Measurements from ENCODE around the gene UGT1A3.
"Not testable (repeated sequence)": the region's sequence is repeated elsewhere in the genome, so short reads cannot be mapped to it uniquely, and the experiment has no call there.

UGT1A3 gene

DNA sequence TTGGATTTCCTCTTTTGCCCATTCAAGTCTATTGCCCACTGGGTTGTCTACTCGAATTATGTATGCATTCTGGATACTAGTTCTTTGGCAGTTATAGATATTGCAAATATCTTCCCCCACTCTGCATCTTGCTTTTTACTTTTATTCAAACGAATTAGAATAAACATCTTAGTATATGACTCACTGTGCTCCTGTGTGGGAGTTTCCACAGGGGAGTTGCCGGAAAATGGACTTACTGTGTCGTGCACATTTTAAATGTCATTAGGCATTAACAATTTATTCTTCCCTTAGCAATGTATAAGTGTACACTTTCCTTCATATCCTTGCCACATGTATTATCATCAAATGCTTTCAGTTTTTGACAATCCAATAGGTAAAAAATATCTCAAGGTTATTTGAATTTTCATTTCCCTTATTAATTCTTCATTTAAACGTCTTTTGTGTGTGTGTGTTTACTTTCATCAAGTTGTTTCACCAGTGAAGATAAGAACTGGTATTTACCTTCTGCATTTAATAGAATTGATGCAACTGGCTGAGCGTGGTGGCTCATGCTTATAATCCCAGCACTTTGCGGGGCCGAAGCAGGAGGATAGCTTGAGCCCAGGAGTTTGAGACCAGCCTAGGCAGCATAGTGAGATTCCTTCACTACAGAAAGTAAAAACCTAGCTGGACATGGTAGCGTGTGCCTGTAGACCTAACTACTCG lies 20.8 kb upstream of the UGT1A3 start:
- DNase-seq (ENCODE audit: low read depth in 3 of 3): no peak

DNA sequence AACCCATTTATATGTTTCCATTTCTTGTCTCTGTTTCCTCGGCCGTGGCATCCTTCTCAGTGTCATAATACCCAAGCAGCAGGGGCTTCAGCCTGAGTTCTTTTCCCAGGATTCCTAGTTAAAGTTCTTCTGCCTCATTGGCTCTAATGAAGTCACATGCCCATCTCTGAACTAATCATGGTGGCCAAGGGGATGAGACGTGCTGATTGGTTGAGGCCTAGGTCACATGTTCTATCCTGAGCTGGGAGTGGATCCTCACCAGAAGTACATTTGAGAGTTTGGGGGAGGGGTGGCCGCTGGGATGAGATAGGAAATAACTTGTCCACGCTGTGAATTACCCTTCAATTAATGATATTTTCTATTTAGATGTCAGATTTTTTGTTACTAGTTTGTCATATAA lies 19.9 kb upstream of the UGT1A3 start:
- DNase-seq (ENCODE audit: low read depth in 3 of 3): no peak

DNA sequence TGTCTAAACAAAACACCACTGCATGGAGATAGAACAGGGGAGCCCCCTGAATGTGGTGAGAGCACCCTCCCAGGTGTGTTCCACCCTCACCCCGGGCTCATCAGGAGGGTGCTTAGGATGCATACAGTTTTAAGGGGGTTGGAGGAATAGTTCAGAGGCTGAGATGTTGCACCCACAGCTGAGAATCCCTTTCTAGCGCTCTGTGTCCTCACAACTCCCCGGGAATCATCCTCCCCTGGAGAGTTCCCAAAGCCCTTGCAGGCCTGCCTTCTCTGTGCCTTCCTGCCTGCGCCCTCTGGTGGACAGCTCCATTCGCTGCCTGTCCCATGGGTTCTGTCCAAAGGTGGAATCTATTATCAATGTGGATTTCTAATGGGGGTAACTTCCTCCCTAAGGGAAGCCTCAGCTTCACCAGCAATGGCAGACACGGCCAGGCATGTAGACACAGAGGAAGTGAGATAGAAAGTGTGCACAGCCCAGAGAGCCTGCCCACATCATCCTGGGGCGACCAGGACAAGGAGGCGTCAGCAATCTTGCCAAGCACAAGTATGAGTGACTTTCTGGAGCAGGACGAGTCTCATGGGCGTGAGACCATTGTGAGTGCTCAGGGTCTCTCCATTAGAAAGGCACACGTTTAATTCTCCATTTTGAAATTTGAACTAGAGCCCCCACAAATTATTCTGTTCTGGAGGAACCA lies 17.4 kb upstream of the UGT1A3 start:
- peak; percentile 32 to 41 (median 37) for DNase-seq (ENCODE audit: low read depth in 3 of 3)

DNA sequence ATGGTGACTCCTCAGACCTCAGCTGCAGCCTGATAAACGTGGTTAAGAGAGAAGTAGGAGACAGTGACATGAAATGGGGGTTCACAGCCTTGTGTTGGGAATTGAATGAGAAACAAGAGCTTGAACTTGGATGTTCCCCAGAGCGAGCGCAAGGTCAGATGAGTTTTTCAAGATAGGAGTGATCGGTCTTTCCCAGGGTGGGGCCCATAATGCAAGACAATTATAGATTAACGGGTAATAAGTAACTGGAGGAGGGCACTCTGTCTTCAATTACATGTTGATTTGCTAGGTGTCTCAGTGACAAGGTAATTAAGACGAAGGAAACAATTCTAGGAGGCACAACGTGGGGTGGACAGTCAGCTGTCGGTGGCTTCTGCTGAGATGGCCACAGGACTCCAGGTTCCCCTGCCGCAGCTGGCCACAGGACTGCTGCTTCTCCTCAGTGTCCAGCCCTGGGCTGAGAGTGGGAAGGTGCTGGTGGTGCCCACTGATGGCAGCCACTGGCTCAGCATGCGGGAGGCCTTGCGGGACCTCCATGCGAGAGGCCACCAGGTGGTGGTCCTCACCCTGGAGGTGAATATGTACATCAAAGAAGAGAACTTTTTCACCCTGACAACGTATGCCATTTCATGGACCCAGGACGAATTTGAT lies 16.1 kb upstream of the UGT1A3 start, which contains the start of gene UGT1A5:
TSS of gene UGT1A5 (plus strand) at position 297 of the 651 bp plus-strand sequence. CDS start at position 382, 85 bp downstream.
- no peak for DNase-seq (ENCODE audit: low read depth in 3 of 3)

DNA sequence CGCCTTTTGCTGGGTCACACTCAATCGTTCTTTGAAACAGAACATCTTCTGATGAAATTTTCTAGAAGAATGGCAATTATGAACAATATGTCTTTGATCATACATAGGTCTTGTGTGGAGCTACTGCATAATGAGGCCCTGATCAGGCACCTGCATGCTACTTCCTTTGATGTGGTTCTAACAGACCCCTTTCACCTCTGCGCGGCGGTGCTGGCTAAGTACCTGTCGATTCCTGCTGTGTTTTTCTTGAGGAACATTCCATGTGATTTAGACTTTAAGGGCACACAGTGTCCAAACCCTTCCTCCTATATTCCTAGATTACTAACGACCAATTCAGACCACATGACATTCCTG lies 15.6 kb upstream of the UGT1A3 start:
- no peak for DNase-seq (ENCODE audit: low read depth in 3 of 3)

DNA sequence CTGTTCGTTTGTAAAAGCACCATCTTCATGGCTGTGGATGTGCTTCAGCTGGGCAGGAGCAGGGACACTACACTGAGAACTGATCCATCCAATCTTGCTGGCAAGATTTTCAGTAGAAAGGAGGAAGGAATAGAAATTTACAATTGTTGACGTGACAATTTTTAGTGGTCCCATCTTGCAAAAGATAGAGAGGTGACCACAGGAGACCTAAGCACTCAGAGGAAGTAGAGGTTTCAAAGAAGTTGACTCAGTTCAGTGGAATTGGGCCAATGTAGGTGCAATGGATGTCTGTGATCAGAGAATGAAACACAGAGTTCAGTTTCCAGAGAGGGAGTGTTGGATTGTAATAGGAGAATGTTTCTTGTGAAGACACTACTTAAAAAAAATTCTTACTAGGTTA lies 14.7 kb upstream of the UGT1A3 start:
- DNase-seq (ENCODE audit: low read depth in 3 of 3): no peak

DNA sequence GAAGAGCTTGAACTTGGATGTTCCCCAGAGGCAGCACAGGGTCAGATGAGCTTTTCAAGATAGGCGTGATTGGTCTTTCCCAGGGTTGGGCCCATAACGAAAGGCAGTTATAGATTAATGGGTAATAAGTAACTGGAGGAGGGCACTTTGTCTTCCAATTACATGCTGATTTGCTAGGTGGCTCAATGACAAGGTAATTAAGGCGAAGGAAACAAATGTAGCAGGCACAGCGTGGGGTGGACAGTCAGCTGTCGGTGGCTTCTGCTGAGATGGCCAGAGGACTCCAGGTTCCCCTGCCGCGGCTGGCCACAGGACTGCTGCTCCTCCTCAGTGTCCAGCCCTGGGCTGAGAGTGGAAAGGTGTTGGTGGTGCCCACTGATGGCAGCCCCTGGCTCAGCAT lies 10.3 kb upstream of the UGT1A3 start, which contains the start of gene UGT1A4:
TSS of gene UGT1A4 (plus strand) at position 185 of the 400 bp plus-strand sequence. CDS start at position 270, 85 bp downstream.
- DNase-seq (ENCODE audit: low read depth in 3 of 3): no peak

DNA sequence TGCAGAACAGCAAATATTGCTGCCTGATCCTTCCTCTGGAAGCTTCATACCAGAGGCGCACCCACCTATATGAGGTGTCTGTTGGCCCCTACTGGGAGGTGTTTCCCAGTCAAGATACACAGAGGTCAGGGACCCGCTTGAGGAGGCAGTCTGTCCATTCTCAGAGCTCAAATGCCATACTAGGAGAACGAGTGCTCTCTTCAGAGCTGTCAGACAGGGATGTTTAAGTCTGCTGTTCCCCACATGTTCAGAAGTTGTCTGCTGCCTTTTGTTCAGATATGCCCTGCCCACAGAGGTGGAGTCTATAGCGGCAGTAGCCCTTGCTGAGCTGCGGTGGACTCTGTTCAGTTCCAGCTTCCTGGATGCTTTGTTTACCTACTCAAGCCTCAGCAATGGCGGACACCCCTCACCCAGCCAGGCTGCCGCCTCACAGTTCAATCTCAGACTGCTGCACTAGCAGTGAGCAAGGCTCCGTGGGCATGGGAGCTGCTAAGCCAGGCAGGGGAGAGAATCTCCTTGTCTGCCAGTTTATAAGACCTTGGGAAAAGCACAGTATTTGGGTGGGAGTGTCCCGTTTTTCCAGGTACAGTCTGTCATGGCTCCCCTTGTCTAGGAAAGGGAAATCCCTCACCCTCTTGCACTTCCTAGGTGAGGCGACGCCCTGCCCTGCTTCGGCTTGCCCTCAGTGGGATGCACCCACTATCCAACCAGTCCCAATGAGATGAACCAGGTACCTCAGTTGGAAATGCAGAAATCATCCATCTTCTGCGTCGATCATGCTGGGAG lies 8.2 kb downstream of the UGT1A3 start:
- not testable (repeated sequence) for DNase-seq (ENCODE audit: low read depth in 3 of 3)

DNA sequence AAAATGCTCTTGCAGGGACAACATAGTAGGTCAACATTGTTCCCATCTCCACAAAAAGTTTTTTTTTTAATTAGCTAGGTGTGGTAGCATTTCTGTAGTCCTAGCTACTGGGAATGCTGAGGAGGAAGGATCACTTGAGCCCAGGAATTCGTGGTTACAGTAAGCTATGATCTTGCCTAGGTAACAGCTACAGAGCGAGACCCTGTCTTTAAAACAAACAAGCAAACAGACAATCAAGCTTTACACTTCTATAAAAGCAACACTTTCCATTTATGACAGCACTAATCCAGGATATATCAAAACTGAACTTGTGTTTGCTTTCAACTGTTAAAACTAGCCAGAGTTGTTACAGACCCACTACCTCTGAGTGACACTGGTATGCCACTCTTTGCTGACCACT lies 12.0 kb downstream of the UGT1A3 start:
- DNase-seq (ENCODE audit: low read depth in 3 of 3): no peak

DNA sequence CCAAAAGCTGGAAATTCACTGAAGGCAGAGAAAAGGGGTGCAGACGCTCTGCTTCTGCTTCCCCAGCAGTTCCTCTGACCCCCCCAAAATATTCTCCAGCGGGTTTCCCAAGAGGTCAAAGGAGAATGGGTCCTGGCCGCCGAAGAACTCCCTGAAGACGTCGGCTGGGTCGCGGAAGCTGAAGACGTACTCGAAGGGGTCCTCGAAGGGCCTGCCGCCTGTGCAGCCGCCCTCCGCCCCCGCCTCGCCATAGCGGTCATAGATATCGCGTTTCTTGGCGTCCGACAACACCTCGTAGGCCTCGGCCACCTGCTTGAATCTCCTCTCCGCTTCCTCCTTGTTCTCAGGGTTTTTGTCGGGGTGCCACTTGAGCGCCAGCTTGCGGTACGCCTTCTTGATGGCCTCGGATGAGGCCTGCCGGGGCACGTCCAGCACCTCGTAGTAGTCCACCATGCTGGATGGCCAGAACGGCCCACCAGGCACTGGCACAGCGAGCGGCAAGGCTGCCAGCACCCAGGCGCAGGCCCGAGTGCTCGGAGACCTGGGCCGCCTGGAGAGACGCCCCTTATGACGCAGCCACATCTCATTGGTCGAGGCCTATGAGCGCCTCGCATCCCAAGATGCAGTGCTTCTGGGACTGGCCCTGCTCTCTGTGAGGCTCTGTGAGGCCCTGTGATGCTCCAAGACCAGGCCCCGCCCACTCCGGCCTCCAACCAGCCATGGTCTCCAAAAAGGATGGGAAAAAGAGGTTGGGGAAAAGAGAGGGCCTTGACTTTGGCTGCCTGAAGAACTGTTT lies 14.8 kb downstream of the UGT1A3 start:
- DNase-seq (ENCODE audit: low read depth in 3 of 3): no peak

DNA sequence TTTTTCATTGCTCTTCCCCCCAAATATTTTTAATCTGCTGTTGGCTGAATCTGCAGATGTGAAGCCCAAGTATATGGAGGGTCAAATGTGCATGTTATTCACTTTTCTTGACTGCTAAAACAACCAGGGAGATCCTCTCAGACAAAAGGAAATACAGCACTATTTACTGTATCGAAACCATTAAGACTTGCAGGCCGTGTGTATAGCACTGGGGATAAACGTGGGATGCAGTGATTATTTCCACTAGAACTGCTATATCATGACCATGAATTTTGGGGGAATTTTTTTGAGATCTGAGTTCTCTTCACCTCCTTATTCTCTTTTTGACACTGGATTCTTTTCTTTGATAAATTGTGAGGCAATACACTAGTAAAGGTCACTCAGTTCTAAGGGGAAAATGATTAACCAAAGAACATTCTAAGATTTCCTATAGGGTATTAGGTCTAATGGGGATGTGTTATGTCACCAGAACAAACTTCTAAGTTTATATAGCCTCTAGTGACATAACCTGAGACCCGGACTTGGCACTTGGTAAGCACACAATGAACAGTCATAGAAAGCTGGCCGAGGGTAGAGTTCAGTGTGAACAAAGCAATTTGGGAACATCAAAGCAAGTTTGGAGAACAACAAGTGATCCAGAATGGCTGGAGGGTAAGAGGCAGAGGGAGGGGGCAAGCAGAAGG lies 16.4 kb downstream of the UGT1A3 start:
- no peak for DNase-seq (ENCODE audit: low read depth in 3 of 3)

DNA sequence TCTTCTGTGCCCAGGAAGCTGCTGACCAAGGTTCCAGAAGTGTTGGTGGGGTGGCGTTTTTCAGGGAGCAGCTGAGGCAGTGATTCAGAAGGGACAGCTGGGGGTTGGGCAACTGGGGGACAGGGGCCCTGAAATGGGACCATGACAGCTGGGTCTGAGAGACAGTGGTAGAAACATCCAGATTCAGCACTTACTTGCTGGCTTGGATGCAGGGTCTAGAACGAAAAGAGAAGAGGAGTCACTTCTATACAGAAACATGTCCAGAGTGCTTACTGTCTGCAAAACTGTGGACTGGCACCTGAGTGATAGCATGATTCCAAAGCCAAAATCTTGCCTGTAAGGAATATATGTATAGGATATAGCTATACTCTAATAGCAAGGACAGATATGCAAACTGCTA lies 17.0 kb downstream of the UGT1A3 start:
- not testable (repeated sequence) for DNase-seq (ENCODE audit: low read depth in 3 of 3)

DNA sequence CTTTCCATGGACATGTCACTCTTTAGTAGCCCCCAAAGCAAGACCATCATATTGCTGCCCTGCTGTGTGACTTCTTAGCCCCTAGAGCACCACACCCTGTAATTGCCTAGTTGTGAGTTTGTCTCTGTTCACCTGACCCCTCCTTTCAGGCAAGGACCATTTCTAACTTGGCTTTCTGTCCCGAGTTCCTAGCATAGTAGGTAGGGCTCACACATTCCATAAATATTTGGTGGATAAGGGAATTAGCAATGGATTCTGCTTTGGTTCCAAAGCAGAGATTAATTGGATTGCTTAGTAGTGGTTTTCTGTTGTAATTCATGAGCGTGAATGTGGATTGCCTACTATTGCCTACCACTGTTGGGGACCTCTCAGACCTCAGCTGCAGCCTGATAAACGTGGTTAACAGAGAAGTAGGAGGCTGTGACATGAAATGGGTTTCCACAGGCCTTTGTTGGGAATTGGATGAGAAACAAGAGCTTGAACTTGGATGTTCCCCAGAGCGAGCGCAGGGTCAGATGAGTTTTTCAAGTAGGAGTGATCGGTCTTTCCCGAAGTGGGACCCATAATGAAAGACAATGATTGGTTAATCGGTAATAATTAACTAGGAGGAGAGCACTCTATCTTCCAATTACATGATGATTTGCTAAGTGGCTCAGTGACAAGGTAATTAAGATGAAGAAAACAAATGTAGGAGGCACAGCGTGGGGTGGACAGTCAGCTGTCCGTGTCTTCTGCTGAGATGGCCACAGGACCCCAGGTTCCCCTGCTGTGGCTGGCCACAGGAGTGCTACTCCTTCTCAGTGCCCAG lies 17.8 kb downstream of the UGT1A3 start:
- no peak for DNase-seq (ENCODE audit: low read depth in 3 of 3)

DNA sequence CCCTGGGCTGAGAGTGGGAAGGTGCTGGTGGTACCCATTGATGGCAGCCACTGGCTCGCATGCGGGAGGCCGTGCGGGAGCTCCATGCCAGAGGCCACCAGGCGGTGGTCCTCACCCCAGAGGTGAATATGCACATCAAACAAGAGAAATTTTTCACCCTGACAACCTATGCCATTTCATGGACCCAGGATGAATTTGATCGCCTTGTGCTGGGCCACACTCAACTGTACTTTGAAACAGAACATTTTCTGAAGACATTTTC lies 18.4 kb downstream of the UGT1A3 start:
- no peak for DNase-seq (ENCODE audit: low read depth in 3 of 3)

DNA sequence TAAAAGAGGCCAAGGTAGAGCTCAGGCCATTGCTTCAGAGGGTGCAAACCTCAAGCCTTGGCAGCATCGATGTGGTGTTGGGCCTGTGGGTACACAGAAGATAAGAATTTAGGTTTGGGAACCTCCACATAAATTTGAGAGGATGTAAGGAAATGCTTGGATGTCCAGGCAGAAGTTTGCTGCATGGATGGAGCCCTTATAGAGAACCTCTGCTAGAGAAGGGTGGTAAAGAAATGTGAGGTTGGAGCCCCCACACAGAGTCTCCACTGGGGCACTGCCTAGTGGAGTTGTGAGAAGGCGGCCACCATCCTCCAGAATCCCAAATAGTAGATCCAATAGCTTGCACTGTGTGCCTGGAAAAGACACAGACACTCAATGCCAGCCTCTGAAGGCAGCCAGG lies 21.8 kb downstream of the UGT1A3 start:
- DNase-seq (ENCODE audit: low read depth in 3 of 3): not testable (repeated sequence)

DNA sequence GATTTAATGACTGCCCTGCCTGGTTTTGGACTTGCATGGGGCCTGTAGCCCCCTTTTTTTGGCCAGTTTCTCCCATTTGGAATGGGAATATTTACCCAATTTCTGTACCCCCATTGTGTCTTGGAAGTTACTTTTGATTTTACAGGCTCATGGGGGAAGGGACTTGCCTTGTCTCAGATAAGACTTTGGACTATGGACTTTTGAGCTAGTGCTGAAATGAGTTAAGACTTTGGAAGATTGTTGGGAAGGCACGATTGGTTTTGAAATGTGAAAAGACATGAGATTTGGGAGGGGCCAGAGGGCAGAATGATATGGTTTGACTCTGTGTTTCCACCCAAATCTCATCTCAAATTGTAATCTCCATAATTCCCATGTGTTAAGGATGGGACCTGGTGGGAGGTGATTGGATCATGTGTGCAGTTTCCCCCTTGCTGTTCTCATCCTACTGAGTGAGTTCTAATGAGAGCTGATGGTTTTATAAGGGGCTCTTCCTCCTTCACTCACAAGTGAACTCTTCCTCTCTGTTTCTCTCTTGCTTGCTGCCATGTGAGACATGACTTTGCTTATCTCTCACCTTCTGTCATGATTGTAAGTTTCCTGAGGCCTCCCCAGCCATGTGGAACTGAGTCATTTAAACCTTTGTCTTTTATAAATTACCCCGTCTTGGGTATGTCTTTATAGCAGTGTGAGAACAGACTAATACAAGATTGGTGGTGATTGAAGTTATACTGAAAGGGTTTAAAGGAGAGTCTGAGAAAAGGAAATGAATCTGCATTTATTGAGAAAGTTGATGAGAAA lies 22.6 kb downstream of the UGT1A3 start:
- not testable (repeated sequence) for DNase-seq (ENCODE audit: low read depth in 3 of 3)

DNA sequence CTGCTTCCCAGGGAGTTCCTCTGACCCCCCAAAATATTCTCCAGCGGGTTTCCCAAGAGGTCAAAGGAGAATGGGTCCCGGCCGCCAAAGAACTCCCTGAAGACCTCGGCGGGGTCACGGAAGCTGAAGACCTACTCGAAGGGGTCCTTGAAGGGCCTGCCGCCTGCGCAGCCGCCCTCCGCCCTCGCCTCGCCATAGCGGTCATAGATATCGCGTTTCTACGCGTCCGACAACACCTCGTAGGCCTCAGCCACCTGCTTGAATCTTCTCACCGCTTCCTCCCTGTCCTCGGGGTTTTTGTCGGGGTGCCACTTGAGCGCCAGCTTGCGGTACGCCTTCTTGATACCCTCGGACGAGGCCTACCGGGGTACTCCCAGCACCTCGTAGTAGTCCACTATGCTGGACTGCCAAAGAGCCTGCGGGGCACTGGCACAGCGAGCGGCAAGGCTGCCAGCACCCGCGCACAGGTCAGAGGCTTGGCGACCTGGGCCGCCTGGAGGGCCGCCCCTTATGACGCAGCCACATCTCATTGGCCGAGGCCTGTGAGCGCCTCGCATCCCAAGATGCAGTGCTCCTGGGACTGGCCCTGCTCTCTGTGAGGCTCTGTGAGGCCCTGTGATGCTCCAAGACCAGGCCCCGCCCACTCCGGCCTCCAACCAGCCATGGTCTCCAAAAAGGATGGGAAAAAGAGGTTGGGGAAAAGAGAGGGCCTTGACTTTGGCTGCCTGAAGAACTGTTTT lies 26.2 kb downstream of the UGT1A3 start:
- no peak for DNase-seq (ENCODE audit: low read depth in 3 of 3)

DNA sequence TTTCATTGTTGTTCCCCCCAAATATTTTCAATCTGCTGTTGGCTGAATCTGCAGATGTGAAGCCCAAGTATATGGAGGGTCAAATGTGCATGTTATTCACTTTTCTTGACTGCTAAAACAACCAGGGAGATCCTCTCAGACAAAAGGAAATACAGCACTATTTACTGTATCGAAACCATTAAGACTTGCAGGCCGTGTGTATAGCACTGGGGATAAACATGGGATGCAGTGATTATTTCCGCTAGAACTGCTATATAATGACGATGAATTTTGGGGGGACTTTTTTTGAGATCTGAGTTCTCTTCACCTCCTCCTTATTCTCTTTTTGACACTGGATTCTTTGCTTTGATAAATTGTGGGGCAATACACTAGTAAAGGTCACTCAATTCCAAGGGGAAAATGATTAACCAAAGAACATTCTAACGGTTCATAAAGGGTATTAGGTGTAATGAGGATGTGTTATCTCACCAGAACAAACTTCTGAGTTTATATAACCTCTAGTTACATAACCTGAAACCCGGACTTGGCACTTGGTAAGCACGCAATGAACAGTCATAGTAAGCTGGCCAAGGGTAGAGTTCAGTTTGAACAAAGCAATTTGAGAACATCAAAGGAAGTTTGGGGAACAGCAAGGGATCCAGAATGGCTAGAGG lies 27.7 kb downstream of the UGT1A3 start:
- DNase-seq (ENCODE audit: low read depth in 3 of 3): no peak
